ENCODE results near the gene STX1B.
"Not testable (repeated sequence)": the region's sequence is repeated elsewhere in the genome, so short reads cannot be mapped to it uniquely, and the experiment has no call there.

Gene STX1B

GRCh38 chr16:30951750-30952149 is 58.7 kb downstream of the STX1B start:
- no peak for DNase-seq (ENCODE audit: low spot score)

- DNase-seq (ENCODE audit: low spot score): no peak
Measured at GRCh38 chr16:30951193-30951592, 59.2 kb downstream of the STX1B start.

- DNase-seq (ENCODE audit: low spot score): no peak
Measured at GRCh38 chr16:30950516-30951065, 59.8 kb downstream of the STX1B start.

- no peak for DNase-seq (ENCODE audit: low spot score)
Measured at GRCh38 chr16:30949650-30950515, 60.6 kb downstream of the STX1B start.

GRCh38 chr16:30948667-30949649 is 61.5 kb downstream of the STX1B start, which contains the start of gene ORAI3:
ORAI3 (plus strand) TSS chr16:30949068; CDS start chr16:30949290, 222 bp downstream.
- no peak for DNase-seq (ENCODE audit: low spot score)

GRCh38 chr16:30947859-30948666 is 62.4 kb downstream of the STX1B start:
- DNase-seq (ENCODE audit: low spot score): peak; percentile 47

GRCh38 chr16:30947541-30947858 is 62.9 kb downstream of the STX1B start:
- no peak for DNase-seq (ENCODE audit: low spot score)

- DNase-seq (ENCODE audit: low spot score): no peak
Measured at GRCh38 chr16:30946671-30947540, 63.5 kb downstream of the STX1B start.

- DNase-seq (ENCODE audit: low spot score): no peak
Measured at GRCh38 chr16:30944352-30944751, 66.1 kb downstream of the STX1B start.

GRCh38 chr16:30942426-30942806 is 68.0 kb downstream of the STX1B start:
- DNase-seq (ENCODE audit: low spot score): no peak

GRCh38 chr16:30941600-30942425 is 68.6 kb downstream of the STX1B start:
- peak; percentile 88 for DNase-seq (ENCODE audit: low spot score)

- DNase-seq (ENCODE audit: low spot score): not testable (repeated sequence)
Measured at GRCh38 chr16:30939571-30939970, 70.9 kb downstream of the STX1B start.

All from HuH-7.5 (cell line).